SK-N-SH (cell line): Measurements from ENCODE around the gene MEF2A. TPM values are rescaled to one million over a fixed set of nuclear protein-coding genes. Genes with fewer than 3 reads are reported as not detected.

ENCODE experiments used
- CTCF ChIA-PET: fragments of 300-600, 350-600 bp; formaldehyde crosslinking; extraction: SDS; loops from one replicate; lab custom pipeline; 2021; lab: Yijun Ruan, JAX
- POLR2A ChIA-PET: fragments of 350-600 bp; sonication (Branson Sonifier 250); formaldehyde crosslinking; extraction: SDS; loops from one replicate; lab custom pipeline; 2020; ENCODE audit warnings: antibody characterized with exemption, inconsistent platforms; lab: Yijun Ruan, JAX
- DNase-seq: peaks from one replicate; pipeline ENCODE4 v3.0.0; 2012
- H2AFZ ChIP-seq: fragments of 200-600 bp; sonication (generic); 2 replicates; pipeline ENCODE4 v1.8.1; 2016; ENCODE audit warnings: antibody characterized with exemption, mild to moderate bottlenecking, low read depth
- H3F3A ChIP-seq: fragments of 200-600 bp; sonication (generic); replicated peaks from 2 replicates; pipeline ENCODE3; 2016; ENCODE audit warnings: antibody characterized with exemption, mild to moderate bottlenecking; ENCODE audit not compliant: insufficient read depth
- H3K27ac ChIP-seq, 2 experiments: fragments of 200-500 bp in 1 of 2; fragments of 200-600 bp in 1 of 2; sonication (Bioruptor generic) in 1 of 2; sonication (generic), shearing (Covaris generic) in 1 of 2; 2 replicates each; pipeline versions ENCODE4 v1.5.1 to v1.6.1; 2014 to 2016; ENCODE audit warnings: low read depth in 2 of 2, inconsistent platforms in 1 of 2, low read length in 1 of 2, mild to moderate bottlenecking in 1 of 2, mixed read lengths in 1 of 2
- H3K27me3 ChIP-seq: fragments of 200-600 bp; sonication (generic), shearing (Covaris generic); 2 replicates; pipeline ENCODE4 v1.6.1; 2016; ENCODE audit warnings: mixed run types; ENCODE audit not compliant: insufficient read depth
- H3K36me3 ChIP-seq, 2 experiments: fragments of 200-500 bp in 1 of 2; fragments of 200-600 bp in 1 of 2; sonication (Bioruptor generic) in 1 of 2; sonication (generic) in 1 of 2; replicated peaks in 1 of 2; 2 replicates each; pipeline versions ENCODE3 to v1.5.1; 2014 to 2016; ENCODE audit warnings: low read length in 1 of 2, mild to moderate bottlenecking in 1 of 2; ENCODE audit not compliant: insufficient read depth in 2 of 2, control insufficient read depth in 1 of 2
- H3K4me1 ChIP-seq, 2 experiments: fragments of 200-500 bp in 1 of 2; fragments of 200-600 bp in 1 of 2; sonication (Bioruptor generic) in 1 of 2; sonication (generic), shearing (Covaris generic) in 1 of 2; 2 replicates each; pipeline versions ENCODE4 v1.5.1 to v1.6.1; 2014 to 2016; ENCODE audit warnings: low read depth in 1 of 2, low read length in 1 of 2, mixed run types in 1 of 2; ENCODE audit not compliant: insufficient read depth in 2 of 2, control insufficient read depth in 1 of 2
- H3K4me2 ChIP-seq: fragments of 200-600 bp; sonication (generic), shearing (Covaris generic); 2 replicates; pipeline ENCODE4 v1.6.1; 2017; ENCODE audit warnings: mixed run types
- H3K4me3 ChIP-seq, 2 experiments: fragments of 200-500 bp in 1 of 2; fragments of 200-600 bp in 1 of 2; sonication (Bioruptor generic) in 1 of 2; sonication (generic), shearing (Covaris generic) in 1 of 2; 2 replicates each; pipeline versions ENCODE4 v1.5.1 to v1.8.1; 2014 to 2016; ENCODE audit warnings: low read depth in 2 of 2, inconsistent platforms in 1 of 2, low read length in 1 of 2, mild to moderate bottlenecking in 1 of 2, mixed read lengths in 1 of 2, moderate library complexity in 1 of 2
- H3K79me2 ChIP-seq: fragments of 200-600 bp; sonication (generic); 2 replicates; pipeline ENCODE4 v1.8.1; 2017; ENCODE audit warnings: mild to moderate bottlenecking; ENCODE audit not compliant: insufficient read depth
- H3K9ac ChIP-seq: fragments of 200-600 bp; sonication (generic); 2 replicates; pipeline ENCODE4 v1.6.1; 2017; ENCODE audit warnings: mixed run types
- H3K9me2 ChIP-seq: fragments of 200-600 bp; sonication (generic); 2 replicates; pipeline ENCODE4 v1.6.1; 2017; ENCODE audit warnings: mixed run types
- H3K9me3 ChIP-seq: fragments of 200-600 bp; sonication (generic); 2 replicates; pipeline ENCODE4 v1.6.1; 2017; ENCODE audit warnings: mixed run types, mild to moderate bottlenecking, moderate library complexity
- H4K20me1 ChIP-seq: fragments of 200-600 bp; sonication (generic); 2 replicates; pipeline ENCODE4 v1.6.1; 2017; ENCODE audit warnings: mild to moderate bottlenecking, mixed run types; ENCODE audit not compliant: insufficient read depth
- EZH2phosphoT487 ChIP-seq: fragments of 200-600 bp; sonication (generic); IDR thresholded peaks from 2 replicates; pipeline ENCODE4 v1.6.1; 2017; ENCODE audit warnings: low read depth, mixed run types, mild to moderate bottlenecking, antibody characterized with exemption, moderate library complexity, borderline replicate concordance
- FOXJ3 ChIP-seq: sonication (generic); formaldehyde crosslinking; IDR thresholded peaks from 2 replicates; pipeline ENCODE4 v1.5.1; 2020; ENCODE audit warnings: mild to moderate bottlenecking, missing genetic modification reagents
- GABPA ChIP-seq: IDR thresholded peaks from 2 replicates; pipeline ENCODE4 v1.4.0; 2012; ENCODE audit warnings: low read depth, mild to moderate bottlenecking
- GATA2 ChIP-seq: sonication (generic); formaldehyde crosslinking; IDR thresholded peaks from 2 replicates; pipeline ENCODE4 v1.5.0; 2020; ENCODE audit warnings: mild to moderate bottlenecking, missing genetic modification reagents
- MXI1 ChIP-seq: IDR thresholded peaks from 2 replicates; pipeline ENCODE4 v1.6.1; 2012; ENCODE audit warnings: mild to moderate bottlenecking, low read depth, low read length, improper control_type of control experiment
- RCOR1 ChIP-seq: fragments of 150-350 bp; IDR thresholded peaks from 2 replicates; pipeline ENCODE4 v1.6.1; 2017; ENCODE audit warnings: antibody characterized with exemption, low read length
- RXRA ChIP-seq: IDR thresholded peaks from 2 replicates; pipeline ENCODE4 v1.4.0; 2012; ENCODE audit warnings: low read depth, mild to moderate bottlenecking, borderline replicate concordance
- SIN3A ChIP-seq: IDR thresholded peaks from 2 replicates; pipeline ENCODE4 v1.6.1; 2012; ENCODE audit warnings: low read depth, mild to moderate bottlenecking, low read length, moderate library complexity, borderline replicate concordance
- TAF1 ChIP-seq: IDR thresholded peaks from 2 replicates; pipeline ENCODE4 v1.6.1; 2012; ENCODE audit warnings: low read depth, mild to moderate bottlenecking, low read length, moderate library complexity, borderline replicate concordance
- TEAD4 ChIP-seq: IDR thresholded peaks from 2 replicates; pipeline ENCODE4 v1.4.0; 2012; ENCODE audit warnings: mild to moderate bottlenecking, borderline replicate concordance; ENCODE audit not compliant: insufficient read depth
- WGBS: methylation state at CpG from one replicate; pipeline ENCODE4 v1.1.6; 2017; ENCODE audit warnings: low lambda C conversion rate; 5-methylcytosine and 5-hydroxymethylcytosine counted together
- polyA plus RNA-seq, 3 experiments: library from polyadenylated mRNA; depleted of rRNA; stranded (reverse); fragments of >200 nt; gene quantifications; 2 replicates each; pipeline ENCODE4 v1.2.3, GENCODE V29; 2012
- TF ChIP-seq, protein P1 (sequence below): IDR thresholded peaks from 2 replicates; pipeline ENCODE4 v1.6.1; 2012; ENCODE audit warnings: mild to moderate bottlenecking, low read depth, low read length, moderate library complexity
- TF ChIP-seq, protein P2 (sequence below): IDR thresholded peaks from 2 replicates; pipeline ENCODE4 v1.4.0; 2012; ENCODE audit warnings: low read depth, borderline replicate concordance
- TF ChIP-seq, protein P3 (sequence below): fragments of 150-350 bp; IDR thresholded peaks from 2 replicates; pipeline ENCODE4 v1.6.1; 2017; ENCODE audit warnings: antibody characterized with exemption, low read length, low read depth, borderline replicate concordance
- TF ChIP-seq, protein P4 (sequence below): IDR thresholded peaks from 2 replicates; pipeline ENCODE4; 2012

Gene MEF2A
- polyA plus RNA-seq, 1 of the 3 experiments (the other 2 are of a cell fraction) = 20.9 TPM

DNA sequence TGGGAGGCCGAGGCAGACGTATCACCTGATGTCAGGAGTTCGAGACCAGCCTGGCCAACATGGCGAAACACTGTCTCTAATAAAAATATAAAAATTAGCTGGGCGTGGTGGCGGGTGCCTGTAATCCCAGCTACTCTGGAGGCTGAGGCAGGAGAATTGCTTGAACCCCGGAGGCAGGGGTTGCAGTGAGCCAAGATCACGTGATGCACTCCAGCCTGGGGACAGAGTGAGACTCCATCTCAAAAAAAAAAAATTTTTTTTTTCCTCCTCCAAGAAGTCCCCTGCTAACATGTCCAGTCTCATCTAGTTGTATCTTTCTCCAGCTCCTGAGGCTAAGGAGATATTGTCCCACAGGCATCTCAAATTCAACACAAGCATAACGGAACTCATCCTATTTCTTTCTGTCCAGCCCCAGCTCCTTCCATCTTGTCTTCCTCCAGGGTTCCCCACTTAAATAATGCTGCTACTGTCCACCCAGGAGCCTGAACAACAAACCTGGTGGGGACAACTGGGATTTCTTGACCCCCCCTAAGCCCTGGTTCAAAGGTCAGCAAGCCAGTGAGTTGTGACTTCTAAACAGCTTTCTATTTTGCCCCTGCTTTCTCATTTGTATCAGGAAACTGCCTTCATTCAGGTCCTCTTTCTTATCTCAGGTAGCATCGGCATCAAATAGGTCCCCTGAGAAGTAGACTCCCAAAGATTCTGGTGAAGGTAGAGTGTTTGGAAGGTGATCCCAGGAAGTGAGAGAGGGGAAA, 4.1 kb upstream of the MEF2A start:
- 88% methylated on average over 10 of the region's 10 CpGs for WGBS
- Histone ChIP-seq H2AFZ (no peak overlapping the region), H3K9me3 (no peaks in the 10 kb centered on the region), H3K4me3 (no peak overlapping the region)
- no peak for DNase-seq
- TF ChIP-seq, protein P1, sequence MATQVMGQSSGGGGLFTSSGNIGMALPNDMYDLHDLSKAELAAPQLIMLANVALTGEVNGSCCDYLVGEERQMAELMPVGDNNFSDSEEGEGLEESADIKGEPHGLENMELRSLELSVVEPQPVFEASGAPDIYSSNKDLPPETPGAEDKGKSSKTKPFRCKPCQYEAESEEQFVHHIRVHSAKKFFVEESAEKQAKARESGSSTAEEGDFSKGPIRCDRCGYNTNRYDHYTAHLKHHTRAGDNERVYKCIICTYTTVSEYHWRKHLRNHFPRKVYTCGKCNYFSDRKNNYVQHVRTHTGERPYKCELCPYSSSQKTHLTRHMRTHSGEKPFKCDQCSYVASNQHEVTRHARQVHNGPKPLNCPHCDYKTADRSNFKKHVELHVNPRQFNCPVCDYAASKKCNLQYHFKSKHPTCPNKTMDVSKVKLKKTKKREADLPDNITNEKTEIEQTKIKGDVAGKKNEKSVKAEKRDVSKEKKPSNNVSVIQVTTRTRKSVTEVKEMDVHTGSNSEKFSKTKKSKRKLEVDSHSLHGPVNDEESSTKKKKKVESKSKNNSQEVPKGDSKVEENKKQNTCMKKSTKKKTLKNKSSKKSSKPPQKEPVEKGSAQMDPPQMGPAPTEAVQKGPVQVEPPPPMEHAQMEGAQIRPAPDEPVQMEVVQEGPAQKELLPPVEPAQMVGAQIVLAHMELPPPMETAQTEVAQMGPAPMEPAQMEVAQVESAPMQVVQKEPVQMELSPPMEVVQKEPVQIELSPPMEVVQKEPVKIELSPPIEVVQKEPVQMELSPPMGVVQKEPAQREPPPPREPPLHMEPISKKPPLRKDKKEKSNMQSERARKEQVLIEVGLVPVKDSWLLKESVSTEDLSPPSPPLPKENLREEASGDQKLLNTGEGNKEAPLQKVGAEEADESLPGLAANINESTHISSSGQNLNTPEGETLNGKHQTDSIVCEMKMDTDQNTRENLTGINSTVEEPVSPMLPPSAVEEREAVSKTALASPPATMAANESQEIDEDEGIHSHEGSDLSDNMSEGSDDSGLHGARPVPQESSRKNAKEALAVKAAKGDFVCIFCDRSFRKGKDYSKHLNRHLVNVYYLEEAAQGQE = no peak
- no peak for TF ChIP-seq MXI1
- TF ChIP-seq EZH2phosphoT487 = no peak
- no peak for TF ChIP-seq GATA2 (CRISPR knock-in tag)
- TF ChIP-seq, protein P2, sequence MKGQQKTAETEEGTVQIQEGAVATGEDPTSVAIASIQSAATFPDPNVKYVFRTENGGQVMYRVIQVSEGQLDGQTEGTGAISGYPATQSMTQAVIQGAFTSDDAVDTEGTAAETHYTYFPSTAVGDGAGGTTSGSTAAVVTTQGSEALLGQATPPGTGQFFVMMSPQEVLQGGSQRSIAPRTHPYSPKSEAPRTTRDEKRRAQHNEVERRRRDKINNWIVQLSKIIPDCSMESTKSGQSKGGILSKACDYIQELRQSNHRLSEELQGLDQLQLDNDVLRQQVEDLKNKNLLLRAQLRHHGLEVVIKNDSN = no peak
- TF ChIP-seq, protein P3, sequence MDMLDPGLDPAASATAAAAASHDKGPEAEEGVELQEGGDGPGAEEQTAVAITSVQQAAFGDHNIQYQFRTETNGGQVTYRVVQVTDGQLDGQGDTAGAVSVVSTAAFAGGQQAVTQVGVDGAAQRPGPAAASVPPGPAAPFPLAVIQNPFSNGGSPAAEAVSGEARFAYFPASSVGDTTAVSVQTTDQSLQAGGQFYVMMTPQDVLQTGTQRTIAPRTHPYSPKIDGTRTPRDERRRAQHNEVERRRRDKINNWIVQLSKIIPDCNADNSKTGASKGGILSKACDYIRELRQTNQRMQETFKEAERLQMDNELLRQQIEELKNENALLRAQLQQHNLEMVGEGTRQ = no peak
- no peak for TF ChIP-seq TEAD4
- TF ChIP-seq TAF1 = no peak
- TF ChIP-seq SIN3A = no peak
- TF ChIP-seq, protein P4, sequence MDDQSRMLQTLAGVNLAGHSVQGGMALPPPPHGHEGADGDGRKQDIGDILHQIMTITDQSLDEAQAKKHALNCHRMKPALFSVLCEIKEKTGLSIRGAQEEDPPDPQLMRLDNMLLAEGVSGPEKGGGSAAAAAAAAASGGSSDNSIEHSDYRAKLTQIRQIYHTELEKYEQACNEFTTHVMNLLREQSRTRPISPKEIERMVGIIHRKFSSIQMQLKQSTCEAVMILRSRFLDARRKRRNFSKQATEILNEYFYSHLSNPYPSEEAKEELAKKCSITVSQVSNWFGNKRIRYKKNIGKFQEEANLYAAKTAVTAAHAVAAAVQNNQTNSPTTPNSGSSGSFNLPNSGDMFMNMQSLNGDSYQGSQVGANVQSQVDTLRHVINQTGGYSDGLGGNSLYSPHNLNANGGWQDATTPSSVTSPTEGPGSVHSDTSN = no peak
- TF ChIP-seq RCOR1 = no peak
- TF ChIP-seq FOXJ3 = no peak
- TF ChIP-seq GABPA = no peak
- TF ChIP-seq RXRA = no peak
- TF ChIP-seq, all 33 proteins: peak for 0
- Histone ChIP-seq H3K79me2 (peaks cover 3% of the 10 kb centered on the region), H3F3A (peaks cover 7% of the 10 kb centered on the region), H3K27me3 (no peaks in the 10 kb centered on the region), H3K9ac (no peak overlapping the region), H3K9me2 (no peaks in the 10 kb centered on the region), H3K27ac (no peak overlapping the region), H3K36me3 (no peaks in the 10 kb centered on the region), H3K4me2 (no peak overlapping the region), H4K20me1 (no peaks in the 10 kb centered on the region), H3K4me1 (peaks cover 3 to 8% of the 10 kb centered on the region in 2 experiments; a peak in 2 of 4 replicates)
- POLR2A ChIA-PET = no interaction called here
- CTCF ChIA-PET = interaction anchor here (2.1 kb wide), 1 partner anchor 143 kb away, joined by 8 read pairs; no protein-coding TSS in a partner anchor
